NCI-H2227 (cell line): ENCODE measurements around the gene MYOM3.

Experiments used
- DNase-seq: peaks from one replicate; lab custom pipeline; 2025; ENCODE audit not compliant: unreplicated experiment; lab: John Stamatoyannopoulos, UW

MYOM3 gene

GRCh38 chr1:24138476-24139221 is 26.7 kb upstream of the MYOM3 start:
- DNase-seq: no peak

GRCh38 chr1:24136956-24137539 is 25.1 kb upstream of the MYOM3 start:
- DNase-seq: no peak

- no peak for DNase-seq
Observed at GRCh38 chr1:24134376-24134775, 22.4 kb upstream of the MYOM3 start.

- DNase-seq: no peak
Observed at GRCh38 chr1:24133819-24134218, 21.9 kb upstream of the MYOM3 start.

- no peak for DNase-seq
Observed at GRCh38 chr1:24130385-24130784, 18.4 kb upstream of the MYOM3 start.

GRCh38 chr1:24127801-24128363 is 15.9 kb upstream of the MYOM3 start:
- DNase-seq: no peak

- no peak for DNase-seq
Observed at GRCh38 chr1:24127134-24127800, 15.3 kb upstream of the MYOM3 start.

- DNase-seq: no peak
Observed at GRCh38 chr1:24126672-24127023, 14.7 kb upstream of the MYOM3 start.

- DNase-seq: no peak
Observed at GRCh38 chr1:24126018-24126671, 14.2 kb upstream of the MYOM3 start.

GRCh38 chr1:24125456-24125855 is 13.5 kb upstream of the MYOM3 start:
- DNase-seq: no peak

GRCh38 chr1:24124980-24125379 is 13.0 kb upstream of the MYOM3 start:
- DNase-seq: no peak

- DNase-seq: no peak
Observed at GRCh38 chr1:24123611-24124010, 11.7 kb upstream of the MYOM3 start.

- no peak for DNase-seq
Observed at GRCh38 chr1:24122776-24123175, 10.8 kb upstream of the MYOM3 start.

GRCh38 chr1:24121406-24121805 is 9.5 kb upstream of the MYOM3 start:
- no peak for DNase-seq

- no peak for DNase-seq
Observed at GRCh38 chr1:24120965-24121364, 9.0 kb upstream of the MYOM3 start.

GRCh38 chr1:24119859-24120756 is 8.2 kb upstream of the MYOM3 start:
- DNase-seq: no peak

GRCh38 chr1:24119489-24119858 is 7.5 kb upstream of the MYOM3 start:
- DNase-seq: no peak

GRCh38 chr1:24118410-24119242 is 6.7 kb upstream of the MYOM3 start:
- no peak for DNase-seq

GRCh38 chr1:24117722-24118409 is 5.9 kb upstream of the MYOM3 start:
- no peak for DNase-seq
